A549 (cell line): ENCODE data around the gene MYRF.
A peak's percentile ranks its signal among the peaks of the same experiment; 100 is the strongest.

Experiments used
- CBX2 ChIP-seq: fragments of 200-600 bp; sonication (generic); IDR thresholded peaks from 2 replicates; pipeline ENCODE4 v1.6.1; 2016; ENCODE audit warnings: low read depth, mild to moderate bottlenecking, borderline replicate concordance
- CTCF ChIP-seq: fragments of >200 bp; sonication (Bioruptor Twin); formaldehyde crosslinking; IDR thresholded peaks from 3 replicates; pipeline ENCODE4 v1.5.1; 2016
- EP300 ChIP-seq, 2 experiments: fragments of >200 bp; sonication (Bioruptor Twin); formaldehyde crosslinking; IDR thresholded peaks; 2 replicates in 1 of 2; 3 replicates in 1 of 2; pipeline ENCODE4 v1.6.1; 2016 to 2017
- HEYL ChIP-seq: fragments of 250-450 bp; sonication (Bioruptor Pico); IDR thresholded peaks from 2 replicates; pipeline ENCODE4 v1.8.0; 2021; ENCODE audit warnings: mild to moderate bottlenecking, moderate library complexity
- JUNB ChIP-seq: fragments of >200 bp; sonication (Bioruptor Twin); formaldehyde crosslinking; IDR thresholded peaks from 2 replicates; pipeline ENCODE4 v1.6.1; 2016
- MAX ChIP-seq: IDR thresholded peaks from 2 replicates; pipeline ENCODE4 v1.6.1; 2012
- MYC ChIP-seq: IDR thresholded peaks from 2 replicates; pipeline ENCODE4 v1.6.1; 2012; ENCODE audit warnings: mild to moderate bottlenecking, inconsistent platforms, low read length, improper control_type of control experiment, borderline replicate concordance
- POLR2A ChIP-seq: IDR thresholded peaks from 2 replicates; pipeline ENCODE4 v1.6.1; 2012; ENCODE audit warnings: mild to moderate bottlenecking, low read length
- RAD21 ChIP-seq, 2 experiments: fragments of >200 bp in 1 of 2; sonication (Bioruptor Twin) in 1 of 2; formaldehyde crosslinking in 1 of 2; IDR thresholded peaks in 1 of 2; conservative IDR thresholded peaks in 1 of 2; 2 replicates in 1 of 2; 3 replicates in 1 of 2; pipeline ENCODE4 v1.6.1; 2012 to 2018; ENCODE audit warnings: inconsistent platforms in 1 of 2
- USF2 ChIP-seq: fragments of 450-650 bp; IDR thresholded peaks from 2 replicates; pipeline ENCODE4 v1.6.1; 2014; ENCODE audit warnings: antibody characterized with exemption

GRCh38 chr11:61787928-61788491 lies 35.6 kb downstream of the MYRF start:
- TF ChIP-seq CTCF (peak; percentile 91), EP300 (IDR thresholded peaks at IDR 0.05) (no peak), CBX2 (no peak), POLR2A (no peak), HEYL (no peak), MAX (no peak), MYC (no peak), USF2 (no peak), JUNB (no peak), RAD21 (conservative IDR thresholded peaks at IDR 0.05 in 1 of 2, IDR thresholded peaks at IDR 0.05 in 1 of 2) (peak; percentile 68 to 73)
